K562 (cell line): ENCODE results near the gene STXBP5L. TPM values are rescaled to one million over a fixed set of nuclear protein-coding genes. Genes with fewer than 3 reads are reported as not detected.
A peak's percentile ranks its signal among the peaks of the same experiment; 100 is the strongest.

Experiments
- CREB1 ChIP-seq, 2 experiments: sonication (generic) in 1 of 2; formaldehyde crosslinking in 1 of 2; IDR thresholded peaks; 2 replicates each; pipeline versions ENCODE4 v1.6.1 to v1.8.0; 2012 to 2022; ENCODE audit warnings: inconsistent platforms in 1 of 2, mild to moderate bottlenecking in 1 of 2, missing genetic modification reagents in 1 of 2, moderate library complexity in 1 of 2
- HDAC1 ChIP-seq, 2 experiments: fragments of 450-650 bp; IDR thresholded peaks; 2 replicates each; pipeline ENCODE4 v1.6.1; 2016 to 2017; ENCODE audit warnings: inconsistent platforms in 1 of 2, mild to moderate bottlenecking in 1 of 2, moderate library complexity in 1 of 2
- HNRNPLL ChIP-seq: fragments of 200-400 bp; formaldehyde crosslinking; IDR thresholded peaks from 2 replicates; pipeline ENCODE4 v1.6.1; 2017; ENCODE audit warnings: low read length, low read depth, mild to moderate bottlenecking; ENCODE audit not compliant: poor library complexity, severe bottlenecking
- LCOR ChIP-seq: sonication (generic); formaldehyde crosslinking; IDR thresholded peaks from 2 replicates; pipeline ENCODE4 v1.8.0; 2022; ENCODE audit warnings: mild to moderate bottlenecking, missing genetic modification reagents
- MEF2D ChIP-seq: conservative IDR thresholded peaks from 2 replicates; pipeline ENCODE4 v1.6.1; 2016; ENCODE audit warnings: low read depth, missing genetic modification characterization, missing compliant biosample characterization
- RB1 ChIP-seq: fragments of 450-650 bp; IDR thresholded peaks from 2 replicates; pipeline ENCODE4 v1.6.1; 2017; ENCODE audit warnings: low read depth, mild to moderate bottlenecking
- RBM25 ChIP-seq: fragments of 200-400 bp; formaldehyde crosslinking; IDR thresholded peaks from 2 replicates; pipeline ENCODE4 v1.6.1; 2018; ENCODE audit warnings: low read length, low read depth, moderate library complexity; ENCODE audit not compliant: severe bottlenecking
- SETDB1 ChIP-seq: IDR thresholded peaks from one replicate; pipeline ENCODE4 v1.6.1; 2012; ENCODE audit warnings: low read length, control low read depth, inconsistent platforms
- SIN3A ChIP-seq, 2 experiments: fragments of 150-350 bp in 1 of 2; IDR thresholded peaks; 2 replicates each; pipeline ENCODE4 v1.6.1; 2011 to 2016; ENCODE audit warnings: borderline replicate concordance in 2 of 2, low read depth in 2 of 2, low read length in 2 of 2, mild to moderate bottlenecking in 2 of 2, moderate library complexity in 2 of 2; ENCODE audit not compliant: control insufficient read depth in 1 of 2
- ZBTB7A ChIP-seq: IDR thresholded peaks from 2 replicates; pipeline ENCODE4 v1.6.1; 2011; ENCODE audit warnings: low read depth, mild to moderate bottlenecking, low read length, moderate library complexity, borderline replicate concordance; ENCODE audit not compliant: control insufficient read depth
- ZNF77 ChIP-seq: fragments of 250-450 bp; sonication (Bioruptor Pico); IDR thresholded peaks from 2 replicates; pipeline ENCODE4 v1.5.0; 2020
- polyA plus RNA-seq, 8 experiments: library from polyadenylated mRNA; depleted of rRNA in 4 of 8; stranded (reverse) in 5 of 8; unstranded in 3 of 8; fragments of >200 nt; fragmentation: Nextera tagmentation in 2 of 8; fragmentation: Illumina TruSeq in 1 of 8; extraction: Ambion mirVana in 2 of 8; extraction: Trizol in 1 of 8; gene quantifications; 2 replicates each; pipeline versions ENCODE4 v1.2.1 to v1.2.3, GENCODE V29; 2011 to 2014; ENCODE audit warnings: inconsistent platforms in 1 of 8, missing spikeins in 1 of 8
- total RNA-seq, 7 experiments: library from RNA; depleted of rRNA in 6 of 7; stranded (reverse); fragments of >200 nt in 6 of 7; fragmentation: Illumina TruSeq in 2 of 7; extraction: Trizol in 2 of 7; gene quantifications; 2 replicates each; pipeline versions ENCODE4 v1.2.1 to v1.2.3, GENCODE V29; 2011 to 2021; ENCODE audit warnings: low replicate concordance in 1 of 7
- TF ChIP-seq, protein P1 (sequence below), 2 experiments: fragments of 450-650 bp; formaldehyde crosslinking in 1 of 2; IDR thresholded peaks; 2 replicates each; pipeline versions ENCODE4 v1.4.0 to v1.6.1; 2014 to 2020; ENCODE audit warnings: mild to moderate bottlenecking in 2 of 2, borderline replicate concordance in 1 of 2, low read depth in 1 of 2

The STXBP5L gene
- total and polyA plus RNA-seq, 9 of the 15 experiments (the other 6 are each of a cell fraction or from before 2014, with no cell fraction given): 0.03 to 0.04 (median 0.03) TPM; not detected in 6

GRCh38 chr3:120908030-120908794 lies at the start of gene STXBP5L (continued):
- TF ChIP-seq HDAC1 (IDR thresholded peaks at IDR 0.05) (0 out of 4 replicates have a peak, but pooled peaks of 1 of the 2 experiments have one; percentile 26), ZNF77 (CRISPR knock-in tag) (no peak), SIN3A (IDR thresholded peaks at IDR 0.05; ENCODE audit: borderline replicate concordance in 2 of 2, control insufficient read depth in 1 of 2, low read depth in 2 of 2, low read length in 2 of 2) (peak in 1 of 2 experiments; percentile 63; a peak in 1 of 4 replicates), RBM25 (peak; percentile 64), HNRNPLL (no peak), LCOR (CRISPR knock-in tag) (0 out of 2 replicates have a peak, but pooled peaks have one; percentile 40), MEF2D (tag) (no peak), RB1 (peak; percentile 9; the same call in 1 of the 2 replicates), SETDB1 (no peak), CREB1 (IDR thresholded peaks at IDR 0.05) (peak; percentile 38; the same call in 1 of the 2 replicates), CREB1 (CRISPR knock-in tag; IDR thresholded peaks at IDR 0.05) (no peak), ZBTB7A (peak; percentile 22; the same call in 1 of the 2 replicates)
- TF ChIP-seq, protein P1, sequence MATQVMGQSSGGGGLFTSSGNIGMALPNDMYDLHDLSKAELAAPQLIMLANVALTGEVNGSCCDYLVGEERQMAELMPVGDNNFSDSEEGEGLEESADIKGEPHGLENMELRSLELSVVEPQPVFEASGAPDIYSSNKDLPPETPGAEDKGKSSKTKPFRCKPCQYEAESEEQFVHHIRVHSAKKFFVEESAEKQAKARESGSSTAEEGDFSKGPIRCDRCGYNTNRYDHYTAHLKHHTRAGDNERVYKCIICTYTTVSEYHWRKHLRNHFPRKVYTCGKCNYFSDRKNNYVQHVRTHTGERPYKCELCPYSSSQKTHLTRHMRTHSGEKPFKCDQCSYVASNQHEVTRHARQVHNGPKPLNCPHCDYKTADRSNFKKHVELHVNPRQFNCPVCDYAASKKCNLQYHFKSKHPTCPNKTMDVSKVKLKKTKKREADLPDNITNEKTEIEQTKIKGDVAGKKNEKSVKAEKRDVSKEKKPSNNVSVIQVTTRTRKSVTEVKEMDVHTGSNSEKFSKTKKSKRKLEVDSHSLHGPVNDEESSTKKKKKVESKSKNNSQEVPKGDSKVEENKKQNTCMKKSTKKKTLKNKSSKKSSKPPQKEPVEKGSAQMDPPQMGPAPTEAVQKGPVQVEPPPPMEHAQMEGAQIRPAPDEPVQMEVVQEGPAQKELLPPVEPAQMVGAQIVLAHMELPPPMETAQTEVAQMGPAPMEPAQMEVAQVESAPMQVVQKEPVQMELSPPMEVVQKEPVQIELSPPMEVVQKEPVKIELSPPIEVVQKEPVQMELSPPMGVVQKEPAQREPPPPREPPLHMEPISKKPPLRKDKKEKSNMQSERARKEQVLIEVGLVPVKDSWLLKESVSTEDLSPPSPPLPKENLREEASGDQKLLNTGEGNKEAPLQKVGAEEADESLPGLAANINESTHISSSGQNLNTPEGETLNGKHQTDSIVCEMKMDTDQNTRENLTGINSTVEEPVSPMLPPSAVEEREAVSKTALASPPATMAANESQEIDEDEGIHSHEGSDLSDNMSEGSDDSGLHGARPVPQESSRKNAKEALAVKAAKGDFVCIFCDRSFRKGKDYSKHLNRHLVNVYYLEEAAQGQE (IDR thresholded peaks at IDR 0.05; ENCODE audit: borderline replicate concordance): peak; percentile 98
- TF ChIP-seq, protein P1 (CRISPR knock-in tag; IDR thresholded peaks at IDR 0.05; ENCODE audit: low read depth): peak; percentile 96
